HG03565 (cell line): Measurements from ENCODE around the gene INTS11.

Experiments used
- ATAC-seq: cut with Tn5 transposase; IDR thresholded peaks from one replicate; pipeline ENCODE4 v1.9.1; 2021; ENCODE audit warnings: mild to moderate bottlenecking, moderate library complexity; ENCODE audit not compliant: unreplicated experiment

The INTS11 gene

GRCh38 chr1:1303736-1304135 is 20.7 kb downstream of the INTS11 start:
- no peak for ATAC-seq

- no peak for ATAC-seq
Observed at GRCh38 chr1:1302951-1303509, 21.4 kb downstream of the INTS11 start.

DNA sequence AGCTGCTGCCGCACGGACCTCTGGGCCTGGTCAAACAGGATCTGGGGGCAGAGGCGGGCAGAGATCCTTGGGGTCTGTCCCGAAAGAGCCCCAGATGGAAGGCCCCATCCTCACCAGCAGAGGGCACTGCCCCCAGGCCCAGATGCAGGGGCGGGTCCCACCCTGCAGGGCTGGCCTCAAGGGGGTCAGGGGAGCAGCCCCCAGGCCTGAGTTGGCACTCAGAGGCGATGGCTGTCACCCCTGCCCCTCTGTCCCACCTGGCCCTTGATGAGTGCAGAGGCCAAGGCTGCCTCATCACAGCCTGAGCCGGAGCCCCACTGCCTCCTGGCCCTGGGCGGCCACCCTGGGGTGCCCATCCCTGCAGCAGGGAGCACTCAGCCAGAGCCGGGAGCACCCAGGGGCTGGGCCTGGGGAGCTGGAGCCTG is 22.4 kb downstream of the INTS11 start:
- ATAC-seq: no peak

- ATAC-seq: no peak
Observed at GRCh38 chr1:1300352-1300739, 24.1 kb downstream of the INTS11 start.

DNA sequence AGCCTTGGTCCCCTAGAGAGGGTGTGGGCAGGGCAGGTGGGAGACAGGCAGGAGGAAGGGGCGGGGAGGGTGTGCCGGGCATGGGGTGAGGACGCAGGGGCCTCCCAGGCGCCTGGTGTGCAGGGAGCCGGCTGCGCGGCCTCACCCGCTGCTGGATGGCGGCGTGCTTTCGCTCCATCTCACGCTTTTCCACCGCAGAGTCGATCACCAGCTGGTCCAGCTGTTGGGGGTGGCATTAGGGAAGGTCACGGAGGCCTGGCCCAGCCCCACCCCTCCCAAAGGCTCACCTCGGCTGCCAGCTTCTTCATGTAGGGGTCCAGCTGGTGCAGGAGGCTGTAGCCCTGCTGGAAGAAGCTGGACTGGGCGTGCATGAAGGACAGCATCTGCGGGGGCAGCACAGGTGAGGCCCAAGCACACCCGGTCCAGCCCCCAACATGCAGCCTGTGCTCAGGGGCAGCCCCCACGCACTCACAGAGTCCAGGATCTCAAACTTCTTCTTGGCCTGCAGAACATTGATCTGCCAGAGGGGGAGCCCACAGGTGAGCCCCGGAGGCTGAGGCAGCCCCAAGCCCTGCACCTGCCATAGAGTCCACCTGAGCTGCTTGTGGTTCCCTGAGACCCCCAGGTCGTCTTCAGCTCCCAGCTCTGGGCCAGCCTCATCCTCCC is 24.6 kb downstream of the INTS11 start:
- ATAC-seq: no peak

DNA sequence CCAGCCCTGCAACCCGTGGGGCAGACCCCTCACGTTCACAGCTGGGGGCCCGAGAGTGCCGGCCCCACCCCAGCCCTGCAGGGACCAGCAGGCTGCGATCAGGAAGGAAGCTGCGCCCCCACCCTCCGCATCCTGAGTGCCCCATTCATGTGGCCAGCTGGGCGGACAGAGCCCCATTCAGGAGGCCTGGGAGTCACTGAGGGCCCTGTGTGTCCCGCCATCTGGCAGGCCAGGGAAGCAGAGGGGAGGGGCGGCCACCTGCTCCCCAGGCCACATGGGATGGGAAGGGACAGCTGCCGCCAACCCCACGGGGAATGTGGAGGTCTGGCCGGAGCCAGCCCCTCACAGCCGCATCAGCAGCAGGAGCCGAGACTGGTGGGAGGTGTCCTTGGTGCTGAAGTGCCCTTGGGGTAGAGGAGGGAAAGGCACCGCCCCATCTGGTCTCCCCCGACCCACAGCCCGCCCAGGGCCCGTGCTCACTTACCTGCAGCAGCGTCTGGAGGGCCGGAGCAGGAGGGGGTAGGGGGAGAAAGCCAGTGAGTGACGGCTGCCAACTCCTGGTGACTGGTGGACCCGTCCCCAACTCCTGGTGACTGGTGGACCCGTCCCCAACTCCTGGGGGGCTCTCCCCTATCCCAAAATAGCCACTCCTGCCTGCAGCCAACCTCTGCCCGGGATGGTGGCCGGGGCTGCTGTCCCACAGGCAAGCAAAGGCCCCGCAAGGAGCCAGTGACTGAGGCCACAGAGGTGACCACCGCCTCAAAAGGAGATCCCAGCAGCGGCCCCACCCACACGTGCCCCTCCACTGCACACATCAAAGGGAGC is 25.4 kb downstream of the INTS11 start:
- ATAC-seq: no peak

DNA sequence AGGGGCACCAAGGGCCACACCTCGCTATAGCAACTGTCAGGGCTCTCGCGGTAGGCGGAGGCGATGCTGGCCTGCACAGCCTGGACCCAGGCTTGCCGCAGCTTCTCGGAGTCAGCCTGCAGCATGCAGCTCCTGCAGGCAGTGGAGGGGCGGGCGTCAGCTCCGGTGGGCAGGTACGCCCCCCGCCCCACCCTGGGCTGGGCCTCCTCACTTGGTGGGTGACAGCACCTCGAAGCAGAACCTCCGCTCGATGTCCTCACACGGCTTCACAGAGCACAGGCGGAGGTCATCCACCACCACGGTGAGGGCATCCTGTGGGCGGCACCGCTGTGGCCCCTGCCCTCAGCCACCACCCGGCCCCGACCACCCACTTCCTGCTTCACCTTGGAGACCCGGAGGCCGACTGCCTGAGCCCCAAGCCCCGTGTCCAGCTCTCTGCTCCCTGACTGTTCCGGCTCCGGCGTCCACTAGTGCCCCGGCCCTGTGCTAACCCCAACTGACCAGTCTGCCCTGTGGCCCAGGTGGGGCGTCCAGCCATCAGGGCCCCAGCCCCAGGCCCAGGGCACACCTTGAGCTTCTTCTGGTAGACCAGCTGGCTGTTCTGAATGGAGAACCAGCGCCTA is 26.5 kb downstream of the INTS11 start:
- ATAC-seq: no peak

DNA sequence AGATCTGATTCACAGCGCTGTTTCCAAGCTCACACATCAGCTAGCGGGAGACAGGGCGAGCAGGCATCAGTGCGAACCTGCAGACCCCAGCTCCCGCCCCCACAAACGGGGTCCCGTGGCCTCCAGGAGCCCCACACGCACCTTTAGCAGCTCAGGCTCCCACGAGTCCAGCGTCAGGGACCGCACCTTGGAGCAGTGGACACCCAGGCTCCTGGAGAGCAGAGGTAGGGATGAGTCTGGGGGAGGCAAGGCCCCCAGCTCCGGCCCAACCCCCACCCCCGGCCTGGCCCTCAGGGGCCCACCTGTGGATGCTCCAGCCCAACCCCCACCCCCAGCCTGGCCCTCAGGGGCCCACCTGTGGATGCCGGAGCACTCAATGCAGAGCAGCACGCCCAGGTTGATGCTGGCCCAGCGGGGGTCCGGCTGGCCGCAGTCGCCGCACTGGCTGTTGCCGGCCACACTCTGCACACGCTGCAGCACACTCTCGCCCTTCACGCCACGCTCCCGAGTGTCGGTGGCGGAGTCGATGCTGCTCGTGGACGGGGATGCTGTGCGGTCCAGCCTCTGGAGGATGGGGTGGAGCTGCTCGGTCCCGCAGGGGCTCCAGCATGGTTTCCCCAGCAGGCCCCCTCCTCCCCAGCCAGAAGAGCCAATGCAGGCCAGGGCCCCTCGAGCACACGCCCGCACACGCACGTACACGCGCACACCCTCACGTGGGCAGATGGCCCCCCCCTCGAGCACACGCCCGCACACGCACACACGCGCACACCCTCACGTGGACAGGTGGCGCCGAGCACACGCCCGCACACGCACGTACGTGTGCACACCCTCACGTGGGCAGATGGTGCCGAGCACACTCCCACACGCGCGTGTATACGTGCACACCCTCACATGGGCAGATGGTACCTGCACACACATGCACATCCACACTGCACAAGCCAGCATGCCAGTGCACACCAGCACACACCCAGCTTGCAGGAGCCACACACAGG is 28.1 kb downstream of the INTS11 start:
- ATAC-seq: no peak

GRCh38 chr1:1295154-1295923 is 29.1 kb downstream of the INTS11 start:
- ATAC-seq: no peak

DNA sequence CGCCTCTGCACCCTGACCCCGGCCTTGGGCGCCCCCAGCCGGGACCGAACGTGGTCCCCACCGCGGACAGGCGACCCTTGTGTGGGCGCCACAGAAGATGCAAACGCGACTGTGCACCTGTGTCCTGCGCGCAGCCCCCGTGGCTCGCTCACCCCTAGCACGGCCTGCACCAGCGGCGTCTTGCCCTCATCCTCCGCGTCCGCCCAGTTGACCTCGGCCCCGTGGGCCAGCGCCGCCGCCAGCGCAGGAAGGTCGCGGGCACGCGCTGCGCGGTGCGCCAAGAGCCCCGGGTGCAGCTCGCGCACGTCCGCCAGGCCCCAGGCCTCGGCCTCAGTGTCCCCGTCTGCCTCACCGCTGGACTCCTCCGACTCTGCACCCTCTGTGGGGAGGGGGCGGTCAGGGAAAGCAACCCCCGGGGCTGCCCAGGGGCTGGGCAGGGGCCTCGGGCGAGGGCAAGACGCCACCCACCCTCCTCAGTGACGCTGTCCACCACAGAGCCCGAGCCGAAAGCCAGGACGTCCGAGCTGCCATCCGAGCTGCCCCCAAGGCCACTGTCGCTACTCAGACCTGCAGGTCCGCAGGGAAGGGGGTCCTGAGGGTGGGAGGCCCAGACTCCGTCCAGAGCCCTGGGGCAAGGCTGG is 30.1 kb downstream of the INTS11 start:
- no peak for ATAC-seq

- ATAC-seq: no peak
Observed at GRCh38 chr1:1293263-1294249, 30.9 kb downstream of the INTS11 start.

GRCh38 chr1:1292851-1293250 is 31.6 kb downstream of the INTS11 start:
- no peak for ATAC-seq

- ATAC-seq: no peak
Observed at GRCh38 chr1:1292442-1292779, 32.0 kb downstream of the INTS11 start.

GRCh38 chr1:1291548-1292441 is 32.7 kb downstream of the INTS11 start:
- ATAC-seq: no peak

GRCh38 chr1:1291023-1291528 is 33.4 kb downstream of the INTS11 start:
- ATAC-seq: no peak

DNA sequence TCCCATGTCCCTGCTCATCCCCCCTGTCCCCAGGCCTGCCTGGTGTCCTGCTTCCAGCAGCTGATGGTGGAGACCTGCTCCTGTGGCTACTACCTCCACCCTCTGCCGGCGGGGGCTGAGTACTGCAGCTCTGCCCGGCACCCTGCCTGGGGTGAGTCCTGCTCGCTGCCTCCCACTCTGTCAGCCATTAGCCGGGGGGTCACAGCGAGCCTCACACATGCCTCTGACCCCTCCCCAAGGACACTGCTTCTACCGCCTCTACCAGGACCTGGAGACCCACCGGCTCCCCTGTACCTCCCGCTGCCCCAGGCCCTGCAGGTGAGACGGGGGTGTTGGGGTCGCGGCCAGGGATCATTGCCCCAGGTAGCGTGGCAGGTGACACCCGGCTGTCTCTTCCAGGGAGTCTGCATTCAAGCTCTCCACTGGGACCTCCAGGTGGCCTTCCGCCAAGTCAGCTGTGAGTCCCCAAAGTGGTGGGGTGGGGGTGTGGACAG is 34.2 kb downstream of the INTS11 start:
- no peak for ATAC-seq
